Measurements from ENCODE around the gene NELL1. TPM values are rescaled to one million over a fixed set of nuclear protein-coding genes. Genes with fewer than 3 reads are reported as not detected.

NELL1 gene
- total RNA-seq, 2 donors from 2014 or later = 0.09 to 0.11 TPM

GRCh38 chr11:20933086-20933485, 263.7 kb downstream of the NELL1 start:
- TF ChIP-seq CTCF (conservative IDR thresholded peaks at IDR 0.05) = no peak
- Histone ChIP-seq H3K27ac (ENCODE audit: low read depth, low read length) (no peak overlapping the region), H3K27me3 (ENCODE audit: control insufficient read depth, insufficient read depth, low read length, poor library complexity, severe bottlenecking) (peaks cover 37% of the 10 kb centered on the region), H3K4me1 (ENCODE audit: control insufficient read depth, insufficient read depth, low read length) (no peaks in the 10 kb centered on the region), H3K4me3 (ENCODE audit: low read length) (no peak overlapping the region), H3K9ac (ENCODE audit: extremely low read depth, low read length, poor library complexity, severe bottlenecking) (no peak overlapping the region), H3K9me3 (ENCODE audit: control insufficient read depth, low read length) (no peaks in the 10 kb centered on the region), H3K36me3 (ENCODE audit: control insufficient read depth, insufficient read depth, low read length) (no peaks in the 10 kb centered on the region)
- Mint-ChIP-seq H3K36me3 (ENCODE audit: low read depth) (no peaks in the 10 kb centered on the region), H3K9me3 (no peaks in the 10 kb centered on the region), H3K27ac (no peak overlapping the region), H3K4me1 (no peaks in the 10 kb centered on the region), H3K4me3 (no peak overlapping the region), H3K27me3 (ENCODE audit: insufficient read depth) (peaks cover 19% of the 10 kb centered on the region)
- DNase-seq = no peak
- 82 to 84% methylated on average over 3 of the region's 3 CpGs for WGBS, 2 experiments (ENCODE audit: insufficient coverage in 1 of 2, insufficient read length in 1 of 2)

- no peaks in the 10 kb centered on the region for H3K4me1 ChIP-seq (ENCODE audit: control insufficient read depth, insufficient read depth, low read length)
- H3K9ac ChIP-seq (ENCODE audit: extremely low read depth, low read length, poor library complexity, severe bottlenecking) = no peak overlapping the region
- no peaks in the 10 kb centered on the region for H3K4me1 Mint-ChIP-seq
- H3K4me3 ChIP-seq (ENCODE audit: low read length) = no peak overlapping the region
- H3K27ac Mint-ChIP-seq = no peak overlapping the region
- peaks cover 41% of the 10 kb centered on the region for H3K27me3 ChIP-seq (ENCODE audit: control insufficient read depth, insufficient read depth, low read length, poor library complexity, severe bottlenecking)
- H3K36me3 Mint-ChIP-seq (ENCODE audit: low read depth) = no peaks in the 10 kb centered on the region
- no peaks in the 10 kb centered on the region for H3K36me3 ChIP-seq (ENCODE audit: control insufficient read depth, insufficient read depth, low read length)
- WGBS, 2 experiments (ENCODE audit: insufficient coverage in 1 of 2, insufficient read length in 1 of 2) = 87% methylated on average over 3 of the region's 3 CpGs; no CpG with 5 or more reads in 1 of the 2 experiments
- no peak for DNase-seq
- no peak for TF ChIP-seq CTCF (conservative IDR thresholded peaks at IDR 0.05)
- peaks cover 21% of the 10 kb centered on the region for H3K27me3 Mint-ChIP-seq (ENCODE audit: insufficient read depth)
- no peak overlapping the region for H3K4me3 Mint-ChIP-seq
- no peaks in the 10 kb centered on the region for H3K9me3 ChIP-seq (ENCODE audit: control insufficient read depth, low read length)
- no peak overlapping the region for H3K27ac ChIP-seq (ENCODE audit: low read depth, low read length)
- no peaks in the 10 kb centered on the region for H3K9me3 Mint-ChIP-seq
Observed at GRCh38 chr11:20933958-20934357, 264.6 kb downstream of the NELL1 start.

- H3K27ac Mint-ChIP-seq = no peak overlapping the region
- DNase-seq = no peak
- no peaks in the 10 kb centered on the region for H3K36me3 Mint-ChIP-seq (ENCODE audit: low read depth)
- Histone ChIP-seq H3K4me1 (ENCODE audit: control insufficient read depth, insufficient read depth, low read length) (no peaks in the 10 kb centered on the region), H3K9me3 (ENCODE audit: control insufficient read depth, low read length) (no peaks in the 10 kb centered on the region), H3K27me3 (ENCODE audit: control insufficient read depth, insufficient read depth, low read length, poor library complexity, severe bottlenecking) (peaks cover 46% of the 10 kb centered on the region), H3K4me3 (ENCODE audit: low read length) (no peak overlapping the region), H3K27ac (ENCODE audit: low read depth, low read length) (no peak overlapping the region), H3K9ac (ENCODE audit: extremely low read depth, low read length, poor library complexity, severe bottlenecking) (no peak overlapping the region), H3K36me3 (ENCODE audit: control insufficient read depth, insufficient read depth, low read length) (no peaks in the 10 kb centered on the region)
- no peak for TF ChIP-seq CTCF (conservative IDR thresholded peaks at IDR 0.05)
- no peak overlapping the region for H3K4me3 Mint-ChIP-seq
- no peaks in the 10 kb centered on the region for H3K9me3 Mint-ChIP-seq
- H3K4me1 Mint-ChIP-seq = no peaks in the 10 kb centered on the region
- peaks cover 21% of the 10 kb centered on the region for H3K27me3 Mint-ChIP-seq (ENCODE audit: insufficient read depth)
- WGBS, 2 experiments (ENCODE audit: insufficient coverage in 1 of 2, insufficient read length in 1 of 2) = 93% methylated on average over 2 of the region's 2 CpGs
Observed at GRCh38 chr11:20934516-20934915, 265.1 kb downstream of the NELL1 start.
